ENCODE measurements around the gene IFT122.

- TF ChIP-seq, protein P1, sequence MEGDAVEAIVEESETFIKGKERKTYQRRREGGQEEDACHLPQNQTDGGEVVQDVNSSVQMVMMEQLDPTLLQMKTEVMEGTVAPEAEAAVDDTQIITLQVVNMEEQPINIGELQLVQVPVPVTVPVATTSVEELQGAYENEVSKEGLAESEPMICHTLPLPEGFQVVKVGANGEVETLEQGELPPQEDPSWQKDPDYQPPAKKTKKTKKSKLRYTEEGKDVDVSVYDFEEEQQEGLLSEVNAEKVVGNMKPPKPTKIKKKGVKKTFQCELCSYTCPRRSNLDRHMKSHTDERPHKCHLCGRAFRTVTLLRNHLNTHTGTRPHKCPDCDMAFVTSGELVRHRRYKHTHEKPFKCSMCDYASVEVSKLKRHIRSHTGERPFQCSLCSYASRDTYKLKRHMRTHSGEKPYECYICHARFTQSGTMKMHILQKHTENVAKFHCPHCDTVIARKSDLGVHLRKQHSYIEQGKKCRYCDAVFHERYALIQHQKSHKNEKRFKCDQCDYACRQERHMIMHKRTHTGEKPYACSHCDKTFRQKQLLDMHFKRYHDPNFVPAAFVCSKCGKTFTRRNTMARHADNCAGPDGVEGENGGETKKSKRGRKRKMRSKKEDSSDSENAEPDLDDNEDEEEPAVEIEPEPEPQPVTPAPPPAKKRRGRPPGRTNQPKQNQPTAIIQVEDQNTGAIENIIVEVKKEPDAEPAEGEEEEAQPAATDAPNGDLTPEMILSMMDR (IDR thresholded peaks at IDR 0.05; ENCODE audit: insufficient read depth, low read depth, low read length) = no peak
- no peak for TF ChIP-seq EZH2 (IDR thresholded peaks at IDR 0.05; ENCODE audit: insufficient read depth, low read length)
These were observed 80.9 kb downstream of the IFT122 start for GRCh38 chr3:129520960-129521359.
